GM12878 (cell line): ENCODE results near the gene CPA4.
"Not testable (repeated sequence)": the region's sequence is repeated elsewhere in the genome, so short reads cannot be mapped to it uniquely, and the experiment has no call there.

ENCODE experiments used
- CTCF ChIP-seq, 3 experiments: IDR thresholded peaks in 2 of 3; conservative IDR thresholded peaks in 1 of 3; 2 replicates each; pipeline ENCODE4 v1.5.1; 2011; ENCODE audit warnings: low read depth in 3 of 3, low read length in 3 of 3, mild to moderate bottlenecking in 3 of 3, control low read depth in 2 of 3, moderate library complexity in 2 of 3, inconsistent platforms in 1 of 3, mixed read lengths in 1 of 3; ENCODE audit not compliant: control insufficient read depth in 2 of 3, insufficient read depth in 1 of 3; ENCODE audit errors: extremely low read depth in 1 of 3
- EGR1 ChIP-seq, 2 experiments: IDR thresholded peaks; 1 replicate in 1 of 2; 2 replicates in 1 of 2; pipeline ENCODE4 v1.6.1; 2011 to 2012; ENCODE audit warnings: low read depth in 2 of 2, low read length in 2 of 2, borderline replicate concordance in 1 of 2, mild to moderate bottlenecking in 1 of 2, moderate library complexity in 1 of 2
- GABPA ChIP-seq: IDR thresholded peaks from 2 replicates; pipeline ENCODE4 v1.6.1; 2014; ENCODE audit warnings: antibody characterized with exemption, low read depth, mild to moderate bottlenecking, inconsistent platforms
- MAX ChIP-seq: IDR thresholded peaks from 2 replicates; pipeline ENCODE4 v1.6.1; 2012; ENCODE audit warnings: low read depth, low read length, improper control_type of control experiment
- NR2F1 ChIP-seq: fragments of 450-650 bp; conservative IDR thresholded peaks from 2 replicates; pipeline ENCODE4 v1.6.1; 2017; ENCODE audit warnings: mild to moderate bottlenecking
- STAT1 ChIP-seq: fragments of 450-650 bp; conservative IDR thresholded peaks from 2 replicates; pipeline ENCODE4 v1.6.1; 2014; ENCODE audit warnings: antibody characterized with exemption, mild to moderate bottlenecking

DNA sequence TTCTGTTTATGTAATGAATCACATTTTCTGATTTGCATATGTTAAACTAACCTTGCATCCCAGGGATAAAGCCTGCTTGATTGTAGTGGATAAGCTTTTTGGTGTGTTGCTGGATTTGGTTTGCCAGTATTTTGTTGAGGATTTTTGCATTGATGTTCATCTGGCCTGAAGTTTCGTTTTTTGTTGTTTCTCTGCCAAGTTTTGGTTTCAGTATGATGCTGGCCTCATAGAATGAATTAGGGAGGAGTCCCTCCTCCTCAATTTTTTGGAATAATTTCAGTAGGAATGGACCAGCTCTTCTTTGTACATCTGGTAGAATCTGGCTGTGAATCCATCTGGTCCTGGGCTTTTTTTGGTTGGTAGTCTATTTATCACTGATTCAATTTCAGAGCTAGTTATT lies 49.5 kb upstream of the CPA4 start:
- not testable (repeated sequence) for TF ChIP-seq MAX; GABPA; EGR1 (IDR thresholded peaks at IDR 0.05; ENCODE audit: borderline replicate concordance in 1 of 2, low read depth in 2 of 2, low read length in 2 of 2); NR2F1; CTCF (IDR thresholded peaks at IDR 0.05 in 2 of 3, conservative IDR thresholded peaks at IDR 0.05 in 1 of 3; ENCODE audit: control insufficient read depth in 2 of 3, extremely low read depth in 1 of 3, insufficient read depth in 1 of 3, low read depth in 3 of 3, low read length in 3 of 3); STAT1
